Kidney (tissue), 14 donors: ENCODE results near the gene DHRS2. TPM values are rescaled to one million over a fixed set of nuclear protein-coding genes. Genes with fewer than 3 reads are reported as not detected.

Source experiments
- DNase-seq, 5 donors: peaks; one replicate each; pipeline ENCODE4 v3.0.0-alpha.2; 2013 to 2020
- FAIRE-seq: peaks from 2 replicates; lab custom pipeline; 2012; peaks lifted over from hg19 to GRCh38; lab: Jason Lieb, UNC
- H3K27ac ChIP-seq, 2 donors: one replicate each; pipeline ENCODE4 v1.7.0; 2013; ENCODE audit warnings: low read depth in 2 of 2, low read length in 2 of 2, inconsistent platforms in 1 of 2
- H3K27me3 ChIP-seq: one replicate; pipeline ENCODE4 v1.7.1; 2013; ENCODE audit warnings: low read length, inconsistent platforms; ENCODE audit not compliant: control insufficient read depth, insufficient read depth
- H3K36me3 ChIP-seq, 3 donors: one replicate each; pipeline versions ENCODE4 v1.7.0 to v1.7.1; 2013; ENCODE audit warnings: low read length in 3 of 3, control low read depth in 1 of 3, inconsistent platforms in 1 of 3; ENCODE audit not compliant: insufficient read depth in 3 of 3, control insufficient read depth in 2 of 3
- H3K4me1 ChIP-seq, 3 donors: one replicate each; pipeline versions ENCODE4 v1.7.0 to v1.7.1; 2013; ENCODE audit warnings: low read length in 3 of 3, inconsistent platforms in 1 of 3, low read depth in 1 of 3; ENCODE audit not compliant: control insufficient read depth in 2 of 3, insufficient read depth in 2 of 3
- H3K4me3 ChIP-seq, 3 donors: one replicate each; pipeline versions ENCODE4 v1.7.0 to v1.8.1; 2013; ENCODE audit warnings: low read length in 3 of 3, control low read depth in 1 of 3, inconsistent platforms in 1 of 3
- H3K9ac ChIP-seq, 3 donors: one replicate each; pipeline versions ENCODE4 v1.7.0 to v1.7.1; 2013; ENCODE audit warnings: low read length in 3 of 3, control low read depth in 1 of 3, inconsistent platforms in 1 of 3
- H3K9me3 ChIP-seq, 3 donors: one replicate each; pipeline versions ENCODE4 v1.7.0 to v1.7.1; 2013; ENCODE audit warnings: low read length in 3 of 3, control low read depth in 1 of 3, inconsistent platforms in 1 of 3; ENCODE audit not compliant: control insufficient read depth in 2 of 3, insufficient read depth in 1 of 3
- intact Hi-C: fragments of 100-400 bp; cut with DNase I; formaldehyde crosslinking; loops from one replicate; pipeline ENCODE4 v1.11.1; 2022
- polyA plus RNA-seq: library from polyadenylated mRNA; stranded (reverse); fragments of 350-450 nt; fragmentation: Illumina TruSeq; extraction: RNeasy Lipid Tissue Mini Kit (QIAGEN cat#74804); gene quantifications from one replicate; pipeline ENCODE4 v1.2.3, GENCODE V29; 2014; ENCODE audit warnings: low read depth, low replicate concordance; ENCODE audit not compliant: insufficient read depth
- total RNA-seq: library from RNA; stranded (reverse); fragmentation: NEBNext Ultra II Directional; extraction: Animal tissue kit (Norgen Biotek cat#: 25700); gene quantifications from one replicate; pipeline ENCODE4 v1.2.1, GENCODE V29; 2021
- TF ChIP-seq, protein P1 (sequence below): IDR thresholded peaks from 3 replicates; pipeline ENCODE4 v1.5.1; 2012; ENCODE audit warnings: mild to moderate bottlenecking, moderate library complexity, borderline replicate concordance; ENCODE audit not compliant: insufficient read depth; ENCODE audit errors: extremely low read depth
- donor health status: control.
- donor health status: control.
- donor health status: control.
- donor health status: control.
- donor health status: control.
- donor health status: DM: yes; HTN: yes; CAD: no.
- donor health status: Normal renal cell carcinoma (clear cell type).

Gene DHRS2
- total and polyA plus RNA-seq, 2 donors from 2014 or later: 0.31 to 2.4 TPM

DNA sequence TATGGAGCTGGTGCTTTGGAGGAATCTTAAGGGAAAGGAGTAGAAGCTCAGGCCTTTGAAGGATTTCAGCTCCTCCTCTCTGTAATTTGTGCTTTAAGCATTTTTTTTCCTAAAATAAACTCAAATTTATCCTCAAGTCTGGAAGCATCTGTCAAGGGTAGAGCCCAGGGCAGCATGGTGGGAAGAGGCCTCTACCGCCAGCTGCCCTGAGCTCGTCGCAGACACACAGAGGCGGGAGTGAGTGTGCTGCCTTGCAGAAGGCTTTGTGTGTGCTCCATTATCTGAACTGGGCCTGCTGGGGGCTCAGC lies 9.3 kb downstream of the DHRS2 start:
- intact Hi-C loops: no loop called here
- TF ChIP-seq, protein P1, sequence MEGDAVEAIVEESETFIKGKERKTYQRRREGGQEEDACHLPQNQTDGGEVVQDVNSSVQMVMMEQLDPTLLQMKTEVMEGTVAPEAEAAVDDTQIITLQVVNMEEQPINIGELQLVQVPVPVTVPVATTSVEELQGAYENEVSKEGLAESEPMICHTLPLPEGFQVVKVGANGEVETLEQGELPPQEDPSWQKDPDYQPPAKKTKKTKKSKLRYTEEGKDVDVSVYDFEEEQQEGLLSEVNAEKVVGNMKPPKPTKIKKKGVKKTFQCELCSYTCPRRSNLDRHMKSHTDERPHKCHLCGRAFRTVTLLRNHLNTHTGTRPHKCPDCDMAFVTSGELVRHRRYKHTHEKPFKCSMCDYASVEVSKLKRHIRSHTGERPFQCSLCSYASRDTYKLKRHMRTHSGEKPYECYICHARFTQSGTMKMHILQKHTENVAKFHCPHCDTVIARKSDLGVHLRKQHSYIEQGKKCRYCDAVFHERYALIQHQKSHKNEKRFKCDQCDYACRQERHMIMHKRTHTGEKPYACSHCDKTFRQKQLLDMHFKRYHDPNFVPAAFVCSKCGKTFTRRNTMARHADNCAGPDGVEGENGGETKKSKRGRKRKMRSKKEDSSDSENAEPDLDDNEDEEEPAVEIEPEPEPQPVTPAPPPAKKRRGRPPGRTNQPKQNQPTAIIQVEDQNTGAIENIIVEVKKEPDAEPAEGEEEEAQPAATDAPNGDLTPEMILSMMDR: no peak
- no peak overlapping the region for H3K27ac ChIP-seq
- no peak overlapping the region for H3K9ac ChIP-seq
- no peaks in the 10 kb centered on the region for H3K36me3 ChIP-seq
- DNase-seq: no peak
- H3K9me3 ChIP-seq: no peaks in the 10 kb centered on the region
- no peak for FAIRE-seq
- H3K27me3 ChIP-seq: no peaks in the 10 kb centered on the region
- no peaks in the 10 kb centered on the region for H3K4me1 ChIP-seq
- H3K4me3 ChIP-seq: no peak overlapping the region

DNA sequence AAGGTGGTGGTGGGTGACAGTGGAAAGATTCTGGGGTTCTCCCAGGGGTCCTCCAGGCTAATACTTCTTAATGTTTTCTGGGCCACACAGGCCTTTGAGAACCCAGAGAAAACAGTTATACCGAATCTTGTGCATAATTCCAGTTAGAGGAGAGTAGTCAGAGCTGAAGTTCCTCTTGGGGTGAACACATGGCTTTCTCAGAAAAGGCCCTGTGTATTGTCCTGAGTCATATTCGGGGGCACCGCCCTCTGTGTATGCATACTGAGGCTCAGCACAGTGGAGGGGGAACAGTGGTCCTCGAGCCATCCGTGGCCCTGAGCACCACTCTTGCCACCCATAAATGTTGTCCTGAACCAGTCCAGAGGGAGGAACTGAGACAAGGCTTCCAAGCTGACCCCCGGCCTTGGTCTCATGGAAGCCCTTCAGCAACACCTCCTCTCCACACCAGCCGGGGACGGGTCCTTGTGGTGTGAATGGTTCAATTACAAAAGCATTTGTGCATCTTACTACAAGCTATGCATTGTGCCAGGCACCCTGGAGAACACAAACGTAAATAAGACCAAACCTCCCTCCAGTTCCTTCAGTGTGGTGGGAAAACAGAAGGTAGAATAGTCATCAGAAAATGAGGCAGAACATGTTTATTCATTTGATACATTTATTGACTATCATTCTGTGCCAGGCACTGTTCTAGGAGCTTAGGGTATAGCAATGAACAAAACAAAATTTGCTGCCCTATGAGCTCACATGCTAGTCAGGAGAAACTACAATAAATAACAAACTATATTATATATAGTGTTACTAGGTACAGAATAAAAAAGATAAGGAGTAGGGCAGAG lies 9.9 kb downstream of the DHRS2 start:
- Histone ChIP-seq H3K27me3 (no peaks in the 10 kb centered on the region), H3K27ac (no peak overlapping the region), H3K4me1 (no peaks in the 10 kb centered on the region), H3K36me3 (no peaks in the 10 kb centered on the region), H3K9me3 (no peaks in the 10 kb centered on the region), H3K9ac (no peak overlapping the region), H3K4me3 (no peak overlapping the region)
- intact Hi-C loops: no loop called here
- FAIRE-seq (no peak), DNase-seq (no peak)
- TF ChIP-seq, protein P1: no peak

DNA sequence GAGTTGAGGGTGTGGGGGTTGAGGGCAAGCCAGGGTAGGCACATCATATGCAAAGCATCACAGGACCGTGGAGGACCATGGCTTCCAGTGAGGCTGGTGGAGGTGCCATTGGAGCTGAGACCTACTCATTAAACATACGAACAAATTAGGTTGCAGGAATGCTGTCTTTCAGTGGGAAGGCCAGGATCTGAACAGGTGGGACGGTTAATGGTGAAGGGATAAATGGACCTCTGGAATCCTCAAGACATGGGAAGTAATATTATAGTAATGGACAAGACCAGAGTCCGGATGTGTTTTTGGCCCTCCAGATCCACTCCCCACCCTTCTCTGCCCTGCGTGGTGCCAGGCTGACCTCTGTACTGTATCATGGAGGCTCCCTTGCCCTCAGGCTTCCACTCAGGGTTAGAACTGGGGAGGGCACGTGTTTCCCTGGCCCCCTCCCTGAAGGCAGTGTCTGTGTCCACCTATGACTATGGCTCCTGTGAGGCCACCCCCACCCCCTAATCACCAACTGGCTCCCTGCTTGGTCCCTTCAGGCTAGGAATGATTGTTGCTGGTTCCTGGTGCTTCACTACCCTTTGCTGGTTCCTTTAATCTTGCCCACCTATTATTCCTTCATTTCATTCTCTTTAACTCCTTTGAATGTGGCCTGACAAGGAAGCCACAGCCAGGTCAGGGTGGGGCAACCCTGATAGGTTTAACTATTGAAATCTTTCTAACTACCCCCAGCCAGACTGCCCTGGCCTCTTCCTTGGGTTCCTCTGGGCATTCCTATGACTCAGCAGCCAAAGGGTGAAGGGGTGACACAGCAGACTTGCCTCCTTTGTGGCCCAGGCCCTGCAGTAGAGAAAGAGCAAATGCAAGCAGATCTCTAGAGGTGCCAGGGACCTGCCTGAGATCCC lies 10.7 kb downstream of the DHRS2 start:
- Histone ChIP-seq H3K27ac (no peak overlapping the region), H3K27me3 (no peaks in the 10 kb centered on the region), H3K9me3 (no peaks in the 10 kb centered on the region), H3K9ac (no peak overlapping the region), H3K4me1 (no peaks in the 10 kb centered on the region), H3K4me3 (no peak overlapping the region), H3K36me3 (no peaks in the 10 kb centered on the region)
- DNase-seq (no peak), FAIRE-seq (no peak)
- TF ChIP-seq, protein P1: no peak
- intact Hi-C loops: no loop called here
